Osteoblast (primary cell): ENCODE results near the gene ZNF30. TPM values are rescaled to one million over a fixed set of nuclear protein-coding genes. Genes with fewer than 3 reads are reported as not detected.

Experiments
- DNase-seq: peaks from one replicate; pipeline ENCODE4 v3.0.0; 2011; ENCODE audit warnings: low spot score, mixed read lengths; ENCODE audit not compliant: insufficient read length; ENCODE audit errors: missing footprints
- H2AFZ ChIP-seq: 2 replicates; pipeline ENCODE4 v1.6.0; 2011; ENCODE audit warnings: mild to moderate bottlenecking, low read length
- H3K27ac ChIP-seq: 2 replicates; pipeline ENCODE4 v1.5.1; 2011; ENCODE audit warnings: mild to moderate bottlenecking, low read depth, low read length, moderate library complexity
- H3K27me3 ChIP-seq: 2 replicates; pipeline ENCODE4 v1.6.0; 2012; ENCODE audit warnings: mild to moderate bottlenecking, control low read depth, inconsistent platforms, low read length, moderate library complexity; ENCODE audit not compliant: insufficient read depth
- H3K36me3 ChIP-seq: 2 replicates; pipeline ENCODE4 v1.5.1; 2011; ENCODE audit warnings: mild to moderate bottlenecking, low read length, control low read depth, moderate library complexity; ENCODE audit not compliant: insufficient read depth
- H3K4me1 ChIP-seq: 2 replicates; pipeline ENCODE4 v1.5.1; 2011; ENCODE audit warnings: mild to moderate bottlenecking, low read length, control low read depth, moderate library complexity; ENCODE audit not compliant: insufficient read depth
- H3K4me2 ChIP-seq: 2 replicates; pipeline ENCODE4 v1.6.0; 2011; ENCODE audit warnings: mild to moderate bottlenecking, low read length; ENCODE audit not compliant: insufficient read depth
- H3K4me3 ChIP-seq: fragments of 200-600 bp; sonication (generic); 3 replicates; pipeline ENCODE4 v1.5.1; 2012; ENCODE audit warnings: mild to moderate bottlenecking, low read length, inconsistent platforms; ENCODE audit not compliant: insufficient read depth
- H3K79me2 ChIP-seq: 2 replicates; pipeline ENCODE4 v1.6.0; 2012; ENCODE audit warnings: mild to moderate bottlenecking, low read length, control low read depth, inconsistent platforms; ENCODE audit not compliant: insufficient read depth
- H3K9me3 ChIP-seq: 2 replicates; pipeline ENCODE4 v1.5.1; 2011; ENCODE audit warnings: low read depth, low read length, control low read depth
- H4K20me1 ChIP-seq: 2 replicates; pipeline ENCODE4 v1.6.0; 2012; ENCODE audit warnings: mild to moderate bottlenecking, low read length, control low read depth; ENCODE audit not compliant: insufficient read depth
- CTCF ChIP-seq: IDR thresholded peaks from 2 replicates; pipeline ENCODE4 v1.5.1; 2011; ENCODE audit warnings: mild to moderate bottlenecking, low read depth, low read length, moderate library complexity; ENCODE audit errors: extremely low read depth
- total RNA-seq: library from RNA; depleted of rRNA; stranded (reverse); fragments of >200 nt; gene quantifications from 2 replicates; pipeline ENCODE4 v1.2.3, GENCODE V29; 2012

Gene ZNF30
- total RNA-seq, 1 donor: 4.3 TPM

- peaks cover 5% of the 10 kb centered on the region for H3K4me1 ChIP-seq
- H3K4me2 ChIP-seq: no peak overlapping the region
- H3K27me3 ChIP-seq: no peaks in the 10 kb centered on the region
- H3K79me2 ChIP-seq: no peaks in the 10 kb centered on the region
- no peak for TF ChIP-seq CTCF
- H2AFZ ChIP-seq: no peak overlapping the region
- H3K9me3 ChIP-seq: no peaks in the 10 kb centered on the region
- no peak overlapping the region for H3K27ac ChIP-seq
- no peak overlapping the region for H3K4me3 ChIP-seq
- H3K36me3 ChIP-seq: peaks cover 21% of the 10 kb centered on the region
- no peak for DNase-seq
- H4K20me1 ChIP-seq: no peaks in the 10 kb centered on the region
These were observed 5.8 kb downstream of the ZNF30 start for GRCh38 chr19:34932494-34932893.

- Histone ChIP-seq H3K79me2 (no peaks in the 10 kb centered on the region), H2AFZ (no peak overlapping the region), H3K4me2 (no peak overlapping the region), H3K27me3 (no peaks in the 10 kb centered on the region), H3K4me3 (no peak overlapping the region), H4K20me1 (no peaks in the 10 kb centered on the region), H3K9me3 (no peaks in the 10 kb centered on the region), H3K4me1 (no peaks in the 10 kb centered on the region), H3K36me3 (peaks cover 21% of the 10 kb centered on the region), H3K27ac (no peak overlapping the region)
- DNase-seq: no peak
- TF ChIP-seq CTCF: no peak
These were observed 9.5 kb downstream of the ZNF30 start for GRCh38 chr19:34936184-34936583.

DNA sequence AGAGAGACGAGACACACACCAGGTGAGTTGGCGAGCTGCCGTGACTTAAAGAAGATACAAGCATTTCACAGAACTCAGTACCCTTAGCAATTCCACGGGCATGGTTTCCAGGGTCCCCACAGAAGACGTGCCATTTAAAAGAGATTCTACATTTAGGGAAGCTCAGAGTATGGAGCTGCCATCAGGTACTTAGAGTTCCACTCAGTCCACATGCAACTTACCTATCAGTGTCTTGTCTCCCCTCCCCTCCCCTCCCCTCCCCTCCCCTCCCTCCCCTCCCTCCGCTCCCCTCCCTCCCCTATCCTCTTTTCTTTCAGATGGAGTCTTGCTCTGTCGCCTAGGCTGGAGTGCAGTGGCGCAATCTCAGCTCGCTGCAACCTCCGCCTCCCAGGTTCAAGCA is 12.2 kb downstream of the ZNF30 start:
- Histone ChIP-seq H3K9me3 (peaks cover 13% of the 10 kb centered on the region), H3K36me3 (peaks cover 18% of the 10 kb centered on the region), H2AFZ (no peak overlapping the region), H3K4me1 (no peaks in the 10 kb centered on the region), H4K20me1 (no peaks in the 10 kb centered on the region), H3K79me2 (no peaks in the 10 kb centered on the region), H3K27ac (no peak overlapping the region), H3K4me2 (no peak overlapping the region), H3K4me3 (no peak overlapping the region), H3K27me3 (no peaks in the 10 kb centered on the region)
- no peak for TF ChIP-seq CTCF
- DNase-seq: no peak

DNA sequence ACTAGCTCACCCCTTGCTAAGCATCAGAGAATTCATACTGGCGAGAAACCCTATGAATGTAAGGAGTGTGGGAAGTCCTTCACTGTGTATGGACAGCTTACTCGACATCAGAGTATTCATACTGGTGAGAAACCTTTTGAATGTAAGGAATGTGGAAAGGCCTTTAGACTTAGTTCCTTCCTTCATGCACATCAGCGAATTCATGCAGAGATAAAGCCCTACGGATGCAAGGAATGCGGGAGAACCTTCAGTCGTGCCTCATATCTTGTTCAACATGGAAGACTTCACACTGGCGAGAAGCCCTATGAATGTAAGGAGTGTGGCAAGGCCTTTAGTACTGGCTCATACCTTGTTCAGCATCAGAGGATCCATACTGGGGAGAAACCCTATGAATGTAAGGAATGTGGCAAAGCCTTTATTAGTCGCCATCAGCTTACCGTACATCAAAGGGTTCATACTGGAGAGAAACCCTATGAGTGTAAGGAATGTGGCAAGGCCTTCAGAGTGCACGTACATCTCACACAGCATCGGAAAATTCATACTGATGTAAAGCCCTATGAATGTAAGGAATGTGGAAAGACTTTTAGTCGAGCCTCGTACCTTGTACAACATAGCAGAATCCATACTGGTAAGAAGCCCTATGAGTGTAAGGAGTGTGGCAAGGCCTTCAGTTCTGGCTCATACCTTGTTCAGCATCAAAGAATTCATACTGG is 17.3 kb downstream of the ZNF30 start:
- Histone ChIP-seq H4K20me1 (no peaks in the 10 kb centered on the region), H3K27ac (no peak overlapping the region), H3K4me3 (no peak overlapping the region), H3K36me3 (peaks cover 18% of the 10 kb centered on the region), H3K79me2 (no peaks in the 10 kb centered on the region), H3K4me1 (no peaks in the 10 kb centered on the region), H3K27me3 (no peaks in the 10 kb centered on the region), H3K4me2 (no peak overlapping the region), H3K9me3 (peaks cover 26% of the 10 kb centered on the region), H2AFZ (no peak overlapping the region)
- DNase-seq: no peak
- TF ChIP-seq CTCF: no peak
